NCI-H1092 treated with DMSO at 0.1 percent for 48 hours (cell line): ENCODE results near the gene WDR18.

Experiments
- DNase-seq: peaks from one replicate; lab custom pipeline; 2025; lab: John Stamatoyannopoulos, UW

The WDR18 gene, protein sequence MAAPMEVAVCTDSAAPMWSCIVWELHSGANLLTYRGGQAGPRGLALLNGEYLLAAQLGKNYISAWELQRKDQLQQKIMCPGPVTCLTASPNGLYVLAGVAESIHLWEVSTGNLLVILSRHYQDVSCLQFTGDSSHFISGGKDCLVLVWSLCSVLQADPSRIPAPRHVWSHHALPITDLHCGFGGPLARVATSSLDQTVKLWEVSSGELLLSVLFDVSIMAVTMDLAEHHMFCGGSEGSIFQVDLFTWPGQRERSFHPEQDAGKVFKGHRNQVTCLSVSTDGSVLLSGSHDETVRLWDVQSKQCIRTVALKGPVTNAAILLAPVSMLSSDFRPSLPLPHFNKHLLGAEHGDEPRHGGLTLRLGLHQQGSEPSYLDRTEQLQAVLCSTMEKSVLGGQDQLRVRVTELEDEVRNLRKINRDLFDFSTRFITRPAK

DNA sequence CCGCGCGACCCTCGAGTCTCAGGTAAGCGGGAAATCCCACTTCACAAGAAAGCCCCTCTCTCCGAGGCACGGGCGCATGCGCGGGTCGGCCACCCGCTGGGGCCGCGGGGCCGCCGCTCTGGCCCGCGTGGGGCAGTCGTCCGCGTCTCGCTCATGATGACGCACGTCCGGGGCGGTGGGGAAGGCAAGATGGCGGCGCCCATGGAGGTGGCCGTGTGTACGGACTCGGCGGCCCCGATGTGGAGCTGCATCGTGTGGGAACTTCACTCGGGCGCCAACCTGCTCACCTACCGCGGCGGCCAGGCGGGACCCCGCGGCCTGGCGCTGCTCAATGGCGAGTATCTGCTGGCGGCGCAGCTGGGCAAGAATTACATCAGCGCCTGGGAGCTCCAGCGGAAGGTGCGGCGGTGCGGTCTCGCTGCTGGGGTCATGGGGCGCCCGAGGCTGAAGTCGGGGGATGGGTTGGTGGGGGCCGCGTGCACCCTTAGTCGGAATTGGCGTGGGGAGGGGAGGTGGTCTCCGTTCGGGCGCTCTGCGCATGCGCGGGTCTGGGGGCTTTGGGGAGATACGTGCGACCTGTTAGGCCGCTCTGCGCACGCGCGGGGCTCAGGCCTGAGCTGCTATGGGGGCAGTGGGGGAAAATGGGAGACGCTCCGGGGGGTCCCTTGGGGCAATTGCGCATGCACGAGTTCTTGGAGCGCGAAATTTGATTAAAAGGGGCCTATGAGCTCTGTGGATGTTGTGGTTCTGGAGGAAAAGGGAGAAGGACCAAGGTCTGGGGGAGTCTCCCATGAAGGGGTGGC is at the start of gene WDR18:
WDR18 (plus strand) TSS at position 181 of the 803 bp plus-strand sequence; CDS start at position 190, 9 bp downstream.
- peak; percentile 93 for DNase-seq

DNA sequence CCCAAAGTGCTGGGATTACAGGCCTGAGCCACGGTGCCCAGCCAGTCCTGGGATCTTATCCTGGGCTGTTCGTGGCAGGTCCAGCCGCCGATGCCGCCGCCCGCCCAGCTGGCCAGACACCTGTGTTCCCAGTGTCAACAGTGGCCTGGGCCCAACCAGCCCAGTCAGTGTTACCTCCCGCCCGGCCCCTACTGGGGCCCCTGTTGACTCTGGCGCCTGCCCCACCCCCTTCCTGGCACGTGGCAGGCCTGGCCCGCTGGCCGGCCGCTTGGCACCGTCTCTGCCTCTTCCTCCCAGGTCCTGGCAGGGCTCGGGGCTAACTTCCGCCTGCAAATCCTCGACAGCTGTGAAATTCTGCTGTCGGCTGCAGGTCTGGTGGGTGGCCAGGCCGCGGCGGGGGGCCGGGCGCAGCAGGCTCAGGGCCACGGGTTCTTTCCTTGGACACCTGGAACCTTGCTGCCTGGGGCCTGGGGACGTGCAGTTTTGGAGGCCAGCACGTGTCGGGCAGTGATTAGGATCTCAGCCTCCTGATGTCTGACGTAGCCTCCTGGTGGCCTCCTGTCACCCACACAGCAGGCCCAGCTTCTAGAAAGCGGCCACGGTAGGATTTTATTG is 49.2 kb upstream of the WDR18 start:
- DNase-seq, result peak; percentile 93

DNA sequence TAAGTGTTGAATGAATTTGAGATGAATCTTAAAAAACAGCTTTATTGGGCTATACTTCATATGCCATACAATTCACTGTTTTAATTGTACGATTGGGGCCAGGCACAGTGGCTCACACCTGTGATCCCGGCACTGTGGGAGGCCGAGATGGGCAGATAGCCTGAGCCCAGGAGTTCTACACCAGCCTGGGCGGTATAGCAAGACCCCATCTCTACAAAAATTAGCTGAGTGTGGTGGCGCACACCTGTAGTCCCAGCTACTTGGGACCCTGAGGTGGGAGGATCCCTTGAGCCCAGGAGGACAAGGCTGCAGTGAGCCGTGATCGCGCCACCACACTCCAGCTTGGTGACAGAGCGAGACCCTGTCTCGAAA is 48.0 kb upstream of the WDR18 start:
- DNase-seq, result no peak

DNA sequence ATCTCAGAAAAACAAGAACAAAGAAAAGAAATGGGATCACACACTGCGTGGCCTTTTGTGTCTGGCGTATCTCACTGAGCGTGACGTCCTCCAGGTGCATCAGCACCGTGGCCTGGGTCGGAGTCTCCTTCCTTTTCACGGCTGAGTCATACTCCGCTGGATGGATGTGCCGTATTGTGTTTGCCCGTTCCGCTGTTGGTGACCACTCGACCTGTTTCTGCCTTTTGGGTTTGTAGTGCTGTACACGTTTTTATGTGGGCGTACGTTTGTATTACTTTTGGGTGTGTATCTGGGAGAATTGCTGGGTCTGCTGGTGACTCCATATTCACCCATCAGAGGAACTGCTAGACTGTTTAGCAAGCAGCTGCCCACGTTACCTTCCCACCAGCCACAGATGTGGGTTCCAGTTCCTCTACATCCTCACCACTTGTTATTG is 46.9 kb upstream of the WDR18 start:
- no peak for DNase-seq

DNA sequence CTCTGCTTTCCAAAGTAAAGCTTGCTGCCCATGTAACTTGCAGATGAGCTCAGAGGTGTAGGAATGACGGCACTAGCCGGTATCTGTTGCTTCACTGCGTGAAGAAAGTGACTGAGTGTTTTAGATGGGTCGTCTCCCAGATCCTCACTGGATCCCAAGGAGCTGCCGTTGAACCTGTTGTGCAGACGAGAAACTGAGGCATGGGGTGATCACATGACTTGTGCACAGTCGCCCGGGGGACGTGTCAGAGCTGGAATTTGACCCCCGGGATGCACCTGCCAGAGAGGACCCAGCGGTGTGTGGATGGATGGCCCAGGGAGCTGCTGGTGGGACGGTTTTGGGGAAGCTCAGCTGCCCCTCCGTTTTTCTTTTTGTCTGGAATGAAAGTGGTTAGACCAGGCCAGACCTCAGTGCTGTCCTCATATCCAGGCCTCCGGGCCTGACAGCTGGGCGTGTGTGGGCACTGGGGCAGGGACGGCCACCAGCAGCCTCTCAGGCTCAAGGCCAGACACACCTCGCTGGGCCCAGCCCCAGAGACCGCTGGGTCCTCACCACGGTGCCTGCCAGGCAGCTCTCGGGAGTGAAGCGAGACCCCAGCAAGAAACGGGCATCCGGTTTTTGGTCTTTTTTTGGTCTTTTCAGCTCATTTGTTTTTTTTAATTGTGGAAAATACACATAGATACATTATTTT is 45.8 kb upstream of the WDR18 start:
- no peak for DNase-seq

DNA sequence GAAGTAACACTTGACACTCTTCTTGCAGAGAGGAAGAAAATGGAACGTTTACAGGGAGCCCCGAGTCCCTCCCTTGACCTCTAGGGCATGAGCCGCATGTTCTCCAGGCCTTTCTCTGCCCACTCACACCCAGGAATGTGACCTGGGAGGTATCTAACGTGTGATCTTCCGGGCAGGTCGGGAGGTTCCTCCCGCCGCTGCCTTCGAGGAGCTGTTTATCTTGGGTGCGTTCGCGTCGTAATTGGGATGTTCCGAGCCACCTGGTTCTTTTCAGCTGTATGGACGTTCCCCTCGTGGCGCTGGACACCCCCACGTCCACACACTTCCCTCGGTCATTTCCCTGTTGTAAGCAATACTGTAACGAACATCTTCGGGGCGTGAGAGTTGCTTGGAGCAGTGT is 44.7 kb upstream of the WDR18 start:
- no peak for DNase-seq

DNA sequence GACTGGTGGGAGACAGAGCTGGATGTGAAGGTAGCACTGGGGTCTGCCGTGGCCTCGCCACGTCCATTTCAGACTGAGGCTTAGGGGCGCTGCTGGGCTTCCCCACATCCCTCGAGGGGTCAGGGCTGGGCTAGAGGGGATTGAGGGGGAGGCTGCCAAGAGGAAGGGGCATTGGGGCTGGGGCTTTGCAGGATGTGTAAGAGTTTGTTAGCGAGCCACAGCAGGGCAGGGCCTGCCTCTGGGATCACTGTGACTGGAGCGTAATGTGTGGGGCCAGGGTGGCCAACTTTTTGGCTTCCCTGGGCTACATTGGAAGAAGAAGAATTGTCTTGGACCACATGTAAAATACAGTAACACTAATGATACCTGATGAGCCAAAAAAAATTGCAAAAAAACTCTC is 44.2 kb upstream of the WDR18 start:
- no peak for DNase-seq

DNA sequence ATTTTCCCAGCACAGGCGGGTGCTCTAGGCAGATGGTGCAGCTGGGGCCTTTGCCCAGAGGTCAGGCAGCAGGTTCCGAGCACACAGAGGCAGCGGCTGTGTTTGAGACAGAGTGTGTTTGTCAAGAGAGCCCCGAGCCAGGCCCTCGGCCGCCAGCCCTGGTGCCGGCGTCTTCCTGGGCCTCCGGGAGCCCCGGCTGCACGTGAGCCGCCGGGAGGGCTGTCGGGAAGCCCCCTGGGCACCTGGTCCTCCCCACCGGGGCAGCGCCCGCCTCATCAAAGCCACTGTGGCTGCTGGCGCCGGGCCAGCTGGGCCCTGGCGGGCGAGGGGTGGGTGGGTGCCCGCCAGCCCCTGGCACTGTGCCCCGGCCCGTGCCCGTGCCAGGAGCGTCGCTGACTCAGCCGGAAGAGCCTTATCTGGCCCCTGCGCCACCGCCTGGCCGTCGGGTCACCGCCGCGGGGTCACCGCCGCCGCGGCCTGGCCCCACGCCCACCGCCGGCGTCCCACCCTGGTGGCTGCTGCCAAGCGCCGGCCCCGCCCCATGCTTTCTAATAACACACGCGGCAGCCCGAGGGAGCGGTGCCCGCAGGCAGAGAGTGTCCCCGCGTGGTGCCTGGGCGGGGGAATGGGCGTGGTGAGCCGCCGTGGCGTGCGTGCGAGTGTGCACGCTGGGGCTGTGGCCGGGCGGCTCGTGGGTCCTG is 43.4 kb upstream of the WDR18 start:
- peak; percentile 97 for DNase-seq

DNA sequence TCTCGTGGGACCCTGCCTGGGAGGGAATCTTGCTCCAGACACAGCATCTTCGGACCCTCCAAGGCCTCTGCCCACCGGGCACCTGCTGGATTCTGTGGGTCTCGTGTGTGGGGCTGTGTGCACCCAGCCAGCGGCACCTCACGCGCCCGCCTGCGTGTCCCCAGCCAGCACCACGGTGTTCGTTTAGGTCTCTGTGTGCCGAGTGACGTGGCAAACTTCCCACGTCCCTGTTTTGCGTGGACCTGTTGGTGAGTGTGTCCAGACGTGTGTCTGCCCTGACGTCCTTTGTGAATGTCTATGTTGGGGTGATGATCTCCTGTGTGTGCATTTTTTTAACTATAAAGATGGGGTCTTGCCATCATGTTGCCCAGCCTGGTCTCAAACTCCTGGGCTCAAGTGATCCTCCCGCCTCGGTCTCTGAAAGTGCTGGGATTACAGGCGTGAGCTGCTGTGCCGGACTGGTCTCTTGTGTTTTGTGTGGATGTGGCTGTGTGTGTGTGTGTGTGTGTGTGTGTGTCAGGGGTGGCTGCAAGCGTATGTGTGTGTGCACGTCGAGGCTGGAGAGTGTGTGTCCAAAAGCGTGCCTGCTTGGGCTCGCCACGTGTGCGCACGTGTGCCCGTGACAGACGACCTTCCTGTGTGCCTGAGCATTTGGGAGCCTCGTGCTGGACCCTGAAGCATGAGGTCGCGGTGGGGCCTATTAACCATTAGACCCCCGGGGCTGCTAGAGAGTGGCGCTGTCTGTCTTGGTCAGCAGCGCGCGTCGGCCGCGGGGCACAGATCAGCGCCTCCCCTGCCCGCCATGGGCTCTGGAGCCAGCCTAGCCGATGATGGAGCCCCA is 42.6 kb upstream of the WDR18 start:
- no peak for DNase-seq

DNA sequence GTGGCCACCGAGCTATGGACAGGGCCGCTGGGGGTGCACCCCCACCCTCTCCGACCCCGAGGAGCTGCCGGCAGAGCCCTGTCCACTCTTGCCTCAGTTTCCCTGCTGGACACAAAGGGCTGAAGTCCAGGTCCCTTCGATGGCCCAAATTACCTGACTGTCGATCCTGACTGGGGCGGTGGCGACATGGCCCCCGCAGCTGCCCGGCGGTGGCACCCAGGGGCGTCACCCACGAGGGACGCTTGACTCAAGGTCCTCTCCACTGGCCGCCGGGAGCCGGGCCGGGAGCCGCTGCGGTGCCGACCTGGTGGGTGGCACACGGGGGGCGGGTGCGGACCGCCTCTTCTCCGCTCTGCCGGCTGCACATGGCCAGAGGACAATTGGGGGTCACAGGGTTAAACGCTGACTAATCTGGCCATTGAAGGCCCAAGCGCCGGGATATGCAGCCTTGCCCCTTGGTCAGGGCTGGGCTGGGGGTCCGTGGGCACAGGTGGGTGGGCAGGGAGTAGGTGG is 42.0 kb upstream of the WDR18 start:
- DNase-seq, result no peak

DNA sequence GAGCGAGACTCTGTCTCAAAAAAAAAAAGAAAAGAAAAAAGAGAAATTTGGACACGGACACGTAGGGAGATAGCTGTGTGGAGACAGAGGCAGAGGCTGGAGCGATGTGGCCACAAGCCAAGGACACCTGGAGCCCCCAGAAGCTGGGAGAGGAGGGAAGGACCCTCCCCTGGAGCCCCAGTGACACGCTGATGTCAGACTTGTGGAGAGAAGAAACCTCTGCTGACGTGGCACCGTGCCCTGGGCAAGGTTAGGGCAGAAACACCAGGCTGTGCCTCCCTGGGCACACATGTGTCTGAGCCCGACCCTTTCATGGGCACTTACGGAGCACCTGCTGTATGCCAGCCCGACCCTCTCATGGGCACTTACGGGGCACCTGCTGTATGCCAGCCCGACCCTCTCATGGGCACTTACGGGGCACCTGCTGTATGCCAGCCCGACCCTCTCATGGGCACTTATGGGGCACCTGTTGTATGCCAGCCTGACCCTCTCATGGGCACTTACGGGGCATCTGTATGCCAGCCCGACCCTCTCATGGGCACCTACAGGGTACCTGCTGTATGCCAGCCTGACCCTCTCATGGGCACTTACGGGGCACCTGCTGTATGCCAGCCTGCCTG is 40.5 kb upstream of the WDR18 start:
- DNase-seq, result no peak

DNA sequence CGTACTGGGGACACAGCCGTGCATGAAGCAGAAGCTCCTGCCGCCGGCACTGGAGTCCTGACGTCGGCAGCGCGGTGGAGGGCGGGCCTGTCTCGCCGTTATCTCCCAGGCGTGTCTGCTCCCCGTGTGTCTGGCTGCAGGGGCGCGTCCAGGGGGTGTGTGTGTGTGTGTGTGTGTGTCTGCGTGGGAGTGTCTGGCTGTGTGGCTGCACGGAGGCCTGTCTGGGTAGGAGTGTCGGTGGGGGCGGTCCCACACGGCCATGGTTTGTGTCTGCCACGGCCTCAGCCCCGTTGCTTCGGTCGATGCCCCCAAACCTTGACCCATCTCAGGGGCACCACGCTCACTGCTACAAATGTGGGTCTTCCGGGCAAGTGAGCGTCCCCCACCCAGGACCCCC is 40.0 kb upstream of the WDR18 start:
- DNase-seq, result no peak

DNA sequence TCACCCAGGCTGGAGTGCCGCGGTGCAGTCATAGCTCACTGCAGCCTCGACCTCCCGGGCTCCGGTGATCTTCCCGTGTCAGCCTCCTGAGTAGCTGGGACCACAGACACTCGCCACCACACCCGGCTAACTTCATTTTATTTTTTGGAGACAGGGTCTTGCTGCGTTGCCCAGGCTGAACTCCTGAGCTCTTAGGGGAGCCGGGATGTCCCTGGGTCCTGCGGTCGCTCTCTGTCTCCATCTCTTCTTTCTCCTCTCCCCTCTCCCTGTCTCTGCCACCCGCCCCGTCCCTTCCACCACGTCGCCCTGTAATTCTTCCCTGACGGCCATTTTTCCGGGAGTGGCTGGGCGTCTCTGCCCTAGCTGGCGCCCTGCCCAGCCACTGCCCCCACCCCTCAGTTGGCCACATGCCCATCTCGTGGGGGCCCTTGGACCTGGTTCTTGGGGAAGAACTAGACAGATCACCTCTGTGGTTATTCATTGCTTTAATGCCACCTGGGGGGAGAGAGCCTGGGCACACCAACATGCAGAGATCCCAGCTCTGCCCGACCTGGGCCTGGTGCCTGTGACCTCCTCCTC is 39.4 kb upstream of the WDR18 start:
- DNase-seq, result peak; percentile 18

DNA sequence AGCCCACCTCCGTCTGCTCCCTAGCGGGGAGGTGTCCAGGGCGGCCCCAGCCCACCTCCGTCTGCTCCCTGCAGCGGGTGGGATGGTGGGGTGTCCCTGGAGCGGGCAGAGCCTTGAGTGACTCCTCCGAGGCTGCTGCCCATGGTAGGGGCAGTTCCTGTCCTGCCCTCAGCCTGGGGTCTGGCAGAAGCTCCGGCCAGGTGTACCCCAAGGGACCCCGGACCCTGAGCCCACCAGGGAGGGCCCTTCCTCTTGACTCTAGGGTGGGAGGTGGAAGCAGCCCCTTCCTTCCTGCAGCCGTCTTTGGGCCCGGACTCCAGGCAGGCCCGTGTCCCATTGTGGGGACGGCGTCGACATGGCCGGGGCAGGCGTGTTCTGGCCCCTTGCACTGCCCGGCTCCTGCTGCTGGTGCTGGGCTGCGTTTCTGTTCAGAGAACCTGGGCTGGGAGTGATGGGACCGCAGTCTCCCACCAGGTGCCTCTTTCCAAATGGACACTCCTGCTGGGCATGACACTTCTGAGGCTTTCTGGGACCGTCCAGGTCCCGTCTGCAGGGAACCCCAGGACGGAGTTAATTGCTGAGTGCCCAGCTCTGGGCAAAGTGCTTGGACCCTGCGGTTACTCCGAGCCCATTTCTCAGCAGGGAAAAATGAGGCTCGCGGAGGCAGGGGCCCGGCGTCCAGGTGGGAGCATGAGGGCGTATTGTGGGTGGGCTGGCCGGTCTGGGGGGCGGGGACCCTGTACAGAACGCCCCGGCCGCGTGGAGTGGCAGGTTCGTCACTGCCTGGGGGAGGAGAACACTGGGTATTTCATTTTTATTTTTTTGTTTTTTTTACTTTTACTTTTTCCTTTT is 38.5 kb upstream of the WDR18 start:
- DNase-seq, result no peak

DNA sequence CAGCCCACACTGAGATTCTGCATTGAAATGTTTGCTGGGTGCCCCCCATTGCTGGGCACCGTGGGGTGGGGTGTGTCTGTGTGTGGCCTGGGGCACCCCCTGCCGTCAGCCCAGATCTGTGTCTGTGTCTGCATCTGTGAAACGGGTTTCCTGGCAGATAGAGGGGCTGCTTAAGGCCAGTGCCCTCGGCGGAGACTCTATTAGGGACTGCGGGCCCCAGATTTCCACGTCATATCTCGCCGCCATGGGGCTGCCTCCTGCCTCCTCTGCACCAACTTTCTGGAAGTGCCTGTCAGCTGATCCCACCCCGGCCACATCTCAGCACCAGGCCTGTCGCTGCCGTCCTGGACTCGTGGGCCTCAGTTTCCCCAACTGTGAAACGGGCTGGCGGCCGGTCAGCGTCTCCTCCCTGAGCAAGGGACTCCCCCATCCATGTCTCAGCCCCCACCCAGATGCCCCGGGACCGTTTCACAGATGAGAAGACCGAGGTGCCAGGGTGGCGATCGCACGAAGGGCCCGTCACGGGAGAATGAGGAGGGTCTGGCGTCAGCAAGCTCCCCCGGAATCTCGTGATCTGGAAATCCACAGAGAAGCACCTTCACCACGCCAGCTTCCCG is 36.9 kb upstream of the WDR18 start:
- DNase-seq, result no peak

DNA sequence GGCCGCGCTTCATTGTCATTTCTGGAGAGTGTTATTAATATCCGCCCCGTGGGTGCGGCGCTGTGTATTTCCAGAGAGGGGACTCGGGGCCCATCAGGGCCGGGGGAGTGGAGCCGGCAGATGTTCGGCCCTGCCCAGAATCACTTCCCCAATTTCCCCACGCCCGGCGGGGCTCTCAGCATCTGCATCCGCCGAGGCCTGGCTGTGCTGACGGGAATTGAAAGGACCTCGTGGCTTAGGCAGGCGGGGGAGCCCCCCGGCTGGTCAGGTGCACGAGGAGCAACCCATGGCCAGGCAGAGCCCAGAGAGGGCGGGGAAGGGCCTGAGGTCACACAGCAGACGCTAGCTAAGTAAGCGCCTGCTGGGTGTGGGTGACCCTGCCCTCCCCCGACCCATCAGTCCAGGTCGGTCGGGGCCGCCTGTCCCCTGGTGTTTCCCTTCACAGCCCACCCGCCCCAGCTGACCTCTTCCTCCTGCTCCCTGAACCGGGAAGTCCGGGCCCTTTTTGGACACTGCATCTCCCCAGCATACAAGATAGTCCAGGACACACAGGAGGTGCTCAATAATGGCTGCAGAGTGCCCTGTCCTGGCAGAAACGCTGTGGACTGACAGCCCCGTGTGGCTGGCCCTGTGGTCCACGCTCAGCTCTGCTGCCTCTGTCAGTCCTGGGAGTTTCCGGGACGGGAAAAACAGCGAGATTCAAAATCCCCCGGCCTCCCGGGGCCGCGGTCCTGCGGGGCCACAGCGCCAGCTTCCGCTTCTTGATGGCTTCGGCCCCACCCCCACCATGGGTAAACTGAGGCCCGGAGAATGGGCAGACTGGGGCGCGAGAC is 36.2 kb upstream of the WDR18 start:
- no peak for DNase-seq

DNA sequence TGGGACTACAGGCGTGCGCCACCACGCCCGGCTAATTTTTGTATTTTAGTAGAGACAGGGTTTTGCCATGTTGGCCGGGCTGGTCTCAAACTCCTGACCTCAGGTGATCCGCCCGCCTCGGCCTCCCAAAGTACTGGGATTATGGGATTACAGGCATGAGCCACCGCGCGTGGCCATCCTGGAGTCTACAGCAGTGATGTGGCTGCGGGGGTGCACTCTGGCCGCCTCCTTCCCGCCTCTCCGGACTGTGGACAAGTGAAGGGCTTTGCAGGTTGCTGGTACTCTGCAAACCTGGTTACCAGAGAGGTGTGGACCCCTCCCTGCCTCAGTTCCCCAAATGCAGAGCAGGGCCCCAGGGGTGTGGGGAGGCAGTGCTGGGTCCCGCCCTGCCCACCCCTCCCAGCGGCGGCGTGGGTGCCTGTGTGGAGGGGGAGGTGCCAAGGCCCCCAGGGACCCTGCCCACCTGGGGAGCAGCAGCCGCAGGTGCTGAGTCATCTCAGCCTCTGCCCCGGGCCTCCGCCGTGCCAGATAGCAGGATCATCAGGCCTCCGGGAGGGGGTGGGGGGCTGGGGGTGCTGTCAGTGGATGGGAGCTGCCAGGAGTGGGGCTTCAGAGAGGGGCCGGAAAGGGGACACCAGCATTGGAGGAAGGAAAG is 35.2 kb upstream of the WDR18 start:
- no peak for DNase-seq
